Tibial nerve (tissue), 4 donors: Measurements from ENCODE around the gene ESX1. TPM values are rescaled to one million over a fixed set of nuclear protein-coding genes. Genes with fewer than 3 reads are reported as not detected.

Experiments used
- DNase-seq, 2 donors: peaks; one replicate each; pipeline ENCODE4 v3.0.0-alpha.2; 2019; ENCODE audit warnings: low spot score in 2 of 2
- H3K27ac ChIP-seq, 4 donors: fragments of 200-600 bp; sonication (generic) in 3 of 4; one replicate each; pipeline ENCODE4 v1.5.1; 2017 to 2019; ENCODE audit warnings: mild to moderate bottlenecking in 1 of 4
- H3K27me3 ChIP-seq, 2 donors: fragments of 200-600 bp; sonication (generic) in 1 of 2; one replicate each; pipeline versions ENCODE4 v1.5.1 to v1.6.0; 2017 to 2019
- H3K36me3 ChIP-seq, 3 donors: fragments of 200-600 bp; sonication (generic); one replicate each; pipeline ENCODE4 v1.5.1; 2018 to 2019
- H3K4me1 ChIP-seq, 4 donors: fragments of 200-600 bp; sonication (generic) in 3 of 4; one replicate each; pipeline ENCODE4 v1.5.1; 2017 to 2019
- H3K4me3 ChIP-seq, 4 donors: fragments of 200-600 bp; sonication (generic) in 3 of 4; one replicate each; pipeline ENCODE4 v1.5.1; 2017 to 2019; ENCODE audit warnings: mild to moderate bottlenecking in 1 of 4, moderate library complexity in 1 of 4
- H3K9me3 ChIP-seq, 4 donors: fragments of 200-600 bp; sonication (generic) in 3 of 4; one replicate each; pipeline ENCODE4 v1.5.1; 2017 to 2019
- EP300 ChIP-seq, 2 donors: sonication (generic); formaldehyde crosslinking; IDR thresholded peaks; one replicate each; pipeline ENCODE4 v1.6.1; 2017; ENCODE audit warnings: antibody characterized with exemption in 2 of 2, mild to moderate bottlenecking in 1 of 2
- POLR2A ChIP-seq, 2 donors: fragments of 450-650 bp; IDR thresholded peaks; one replicate each; pipeline ENCODE4 v1.6.1; 2017; ENCODE audit warnings: antibody characterized with exemption in 2 of 2, mild to moderate bottlenecking in 2 of 2, moderate library complexity in 2 of 2
- WGBS, 2 donors: methylation state at CpG; one replicate each; pipeline ENCODE4 v1.1.5; 2018; 5-methylcytosine and 5-hydroxymethylcytosine counted together
- total RNA-seq, 4 donors: library from RNA; depleted of rRNA; stranded (reverse); fragments of >200 nt; gene quantifications; one replicate each; pipeline ENCODE4 v1.1.0, GENCODE V29; 2016
- TF ChIP-seq, protein P1 (sequence below), 5 experiments: fragments of 200-600 bp in 3 of 5; fragments of 450-650 bp in 2 of 5; sonication (generic) in 3 of 5; IDR thresholded peaks; one replicate each; pipeline ENCODE4 v1.5.1; 2016 to 2019; ENCODE audit warnings: antibody characterized with exemption in 5 of 5, mild to moderate bottlenecking in 3 of 5, moderate library complexity in 2 of 5

The ESX1 gene
- not detected for total RNA-seq

DNA sequence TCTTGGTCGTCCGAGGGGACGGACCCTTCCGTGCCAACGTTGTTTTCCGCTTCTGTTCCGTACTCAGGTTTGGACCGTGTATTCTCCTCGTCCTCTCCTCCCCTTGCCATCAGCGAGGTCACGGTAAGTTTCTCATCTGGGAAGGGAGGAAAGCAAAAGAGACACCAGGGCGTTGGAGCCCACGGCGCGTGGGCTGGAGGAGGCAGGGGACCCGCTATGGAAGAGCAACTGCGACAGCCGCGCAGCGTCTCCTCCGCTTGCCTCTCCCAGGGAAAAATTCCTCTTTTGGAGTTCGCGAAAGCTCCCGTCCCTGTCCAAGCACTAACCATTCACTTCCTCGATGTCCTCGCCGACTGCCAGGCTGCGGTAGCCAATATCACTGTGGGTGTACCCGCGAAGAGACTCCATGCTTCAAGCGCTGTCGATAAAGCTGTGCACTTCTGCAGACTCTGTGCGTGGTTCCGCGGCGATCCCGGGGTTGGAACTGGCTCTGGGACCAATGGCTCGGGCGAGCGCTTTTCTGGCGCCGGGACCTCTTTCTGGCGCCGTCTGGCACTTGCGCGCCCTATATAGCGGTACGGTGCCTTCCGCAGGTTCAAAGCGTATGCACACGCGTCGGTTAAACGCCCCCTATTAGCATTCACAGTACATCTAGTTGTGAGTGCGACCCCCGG is at the start of gene ESX1:
TSS of gene ESX1 (minus strand) at position 492 of the 674 bp plus-strand sequence. CDS start at position 408, 84 bp downstream.
- no peak for DNase-seq
- H3K36me3 ChIP-seq = no peaks in the 10 kb centered on the region
- no peaks in the 10 kb centered on the region for H3K9me3 ChIP-seq
- TF ChIP-seq EP300 (IDR thresholded peaks at IDR 0.05) = no peak
- TF ChIP-seq, protein P1, sequence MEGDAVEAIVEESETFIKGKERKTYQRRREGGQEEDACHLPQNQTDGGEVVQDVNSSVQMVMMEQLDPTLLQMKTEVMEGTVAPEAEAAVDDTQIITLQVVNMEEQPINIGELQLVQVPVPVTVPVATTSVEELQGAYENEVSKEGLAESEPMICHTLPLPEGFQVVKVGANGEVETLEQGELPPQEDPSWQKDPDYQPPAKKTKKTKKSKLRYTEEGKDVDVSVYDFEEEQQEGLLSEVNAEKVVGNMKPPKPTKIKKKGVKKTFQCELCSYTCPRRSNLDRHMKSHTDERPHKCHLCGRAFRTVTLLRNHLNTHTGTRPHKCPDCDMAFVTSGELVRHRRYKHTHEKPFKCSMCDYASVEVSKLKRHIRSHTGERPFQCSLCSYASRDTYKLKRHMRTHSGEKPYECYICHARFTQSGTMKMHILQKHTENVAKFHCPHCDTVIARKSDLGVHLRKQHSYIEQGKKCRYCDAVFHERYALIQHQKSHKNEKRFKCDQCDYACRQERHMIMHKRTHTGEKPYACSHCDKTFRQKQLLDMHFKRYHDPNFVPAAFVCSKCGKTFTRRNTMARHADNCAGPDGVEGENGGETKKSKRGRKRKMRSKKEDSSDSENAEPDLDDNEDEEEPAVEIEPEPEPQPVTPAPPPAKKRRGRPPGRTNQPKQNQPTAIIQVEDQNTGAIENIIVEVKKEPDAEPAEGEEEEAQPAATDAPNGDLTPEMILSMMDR (IDR thresholded peaks at IDR 0.05) = no peak
- TF ChIP-seq POLR2A (IDR thresholded peaks at IDR 0.05) = no peak
- peak within 1 kb of the TSS in 1 of 4 donors; percentile 31 for H3K4me3 ChIP-seq
- H3K27me3 ChIP-seq = peaks cover 0 to 54% of the 10 kb centered on the region in 2 donors
- peaks cover 0 to 19% (median 0%) of the 10 kb centered on the region in 4 donors for H3K4me1 ChIP-seq
- H3K27ac ChIP-seq = no peak within 1 kb of the TSS
- WGBS, 2 donors = 0 to 43% methylated on average over 15 to 56 of the region's 56 CpGs

DNA sequence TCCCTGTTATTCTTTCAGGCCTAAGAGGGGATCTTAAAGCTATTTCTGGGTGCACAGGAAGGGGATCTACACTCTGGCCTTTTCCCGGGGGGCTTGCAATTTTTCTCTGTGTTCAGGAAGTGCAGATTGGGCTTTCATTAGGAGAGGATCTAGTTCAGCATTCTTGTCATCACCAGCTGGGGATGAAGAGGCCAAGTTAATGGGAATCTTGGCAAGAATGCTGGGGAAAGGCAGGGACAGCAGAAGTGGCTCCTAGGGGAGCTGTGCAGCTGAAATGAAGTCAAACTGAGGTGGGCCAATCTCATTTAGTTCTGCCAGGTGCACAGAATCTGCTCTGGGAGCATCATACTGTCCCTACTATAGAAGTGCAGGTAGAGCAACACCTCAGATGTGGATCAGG is 40.9 kb upstream of the ESX1 start:
- H3K9me3 ChIP-seq = no peaks in the 10 kb centered on the region
- H3K27me3 ChIP-seq = peaks cover 0 to 11% of the 10 kb centered on the region in 2 donors
- no peak overlapping the region for H3K27ac ChIP-seq
- no peak for DNase-seq
- TF ChIP-seq, protein P1 (IDR thresholded peaks at IDR 0.05) = no peak
- TF ChIP-seq POLR2A (IDR thresholded peaks at IDR 0.05) = no peak
- TF ChIP-seq EP300 (IDR thresholded peaks at IDR 0.05) = no peak
- H3K4me1 ChIP-seq = no peaks in the 10 kb centered on the region
- WGBS, 2 donors = 63 to 69% methylated on average over 1 of the region's 1 CpG
- H3K4me3 ChIP-seq = no peak overlapping the region
- no peaks in the 10 kb centered on the region for H3K36me3 ChIP-seq

DNA sequence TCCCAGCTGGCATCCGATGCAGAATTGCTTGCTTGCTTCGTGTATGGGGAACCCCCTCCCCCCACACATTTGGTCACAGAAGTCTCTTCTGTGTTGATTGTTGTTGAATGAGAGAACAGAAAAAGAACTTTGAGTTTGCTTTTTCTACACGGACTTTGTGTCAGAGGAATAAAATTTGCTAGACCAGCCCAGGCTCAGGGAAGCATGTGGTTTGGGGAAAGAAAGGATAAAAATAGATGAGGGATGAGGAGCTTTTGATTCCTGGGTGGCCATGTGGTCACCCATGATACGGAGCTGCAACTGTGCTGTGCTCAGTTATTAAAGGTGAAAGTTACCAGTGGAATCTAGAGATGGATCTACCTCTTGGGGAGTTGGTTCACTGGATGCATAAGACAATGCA is 34.2 kb upstream of the ESX1 start:
- TF ChIP-seq POLR2A (IDR thresholded peaks at IDR 0.05) (no peak), EP300 (IDR thresholded peaks at IDR 0.05) (no peak)
- TF ChIP-seq, protein P1 (IDR thresholded peaks at IDR 0.05) = no peak
- DNase-seq = no peak
- 30 to 48% methylated on average over 4 of the region's 4 CpGs for WGBS, 2 donors
- Histone ChIP-seq H3K9me3 (no peaks in the 10 kb centered on the region), H3K4me1 (no peaks in the 10 kb centered on the region), H3K36me3 (no peaks in the 10 kb centered on the region), H3K27me3 (peaks cover 0 to 18% of the 10 kb centered on the region in 2 donors), H3K27ac (no peak overlapping the region), H3K4me3 (no peak overlapping the region)

DNA sequence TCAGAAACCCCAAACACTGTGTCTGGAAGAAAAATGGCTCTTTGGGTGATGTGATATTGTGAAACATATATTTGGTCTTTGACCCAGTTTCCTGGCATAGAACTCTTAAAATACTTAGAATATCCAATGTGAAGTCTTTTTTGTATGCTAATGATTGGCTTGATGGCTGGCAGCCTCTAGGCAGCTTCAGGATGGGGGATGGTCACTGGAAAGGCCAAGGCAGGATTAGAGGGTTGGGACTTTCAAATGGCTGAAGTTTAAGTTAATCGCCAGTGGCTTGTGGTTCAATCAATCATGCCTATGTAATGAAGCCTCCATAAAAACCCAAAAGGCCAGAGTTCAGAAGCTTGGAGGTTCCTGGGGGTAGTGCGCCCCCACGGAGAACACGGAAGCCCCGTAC is 33.5 kb upstream of the ESX1 start:
- WGBS, 2 donors = 59 to 64% methylated on average over 4 to 5 of the region's 5 CpGs
- H3K36me3 ChIP-seq = no peaks in the 10 kb centered on the region
- H3K9me3 ChIP-seq = no peaks in the 10 kb centered on the region
- no peak overlapping the region for H3K4me3 ChIP-seq
- TF ChIP-seq, protein P1 (IDR thresholded peaks at IDR 0.05) = no peak
- TF ChIP-seq EP300 (IDR thresholded peaks at IDR 0.05) (no peak), POLR2A (IDR thresholded peaks at IDR 0.05) (no peak)
- peaks cover 0 to 18% of the 10 kb centered on the region in 2 donors for H3K27me3 ChIP-seq
- no peaks in the 10 kb centered on the region for H3K4me1 ChIP-seq
- DNase-seq = no peak
- H3K27ac ChIP-seq = no peak overlapping the region

DNA sequence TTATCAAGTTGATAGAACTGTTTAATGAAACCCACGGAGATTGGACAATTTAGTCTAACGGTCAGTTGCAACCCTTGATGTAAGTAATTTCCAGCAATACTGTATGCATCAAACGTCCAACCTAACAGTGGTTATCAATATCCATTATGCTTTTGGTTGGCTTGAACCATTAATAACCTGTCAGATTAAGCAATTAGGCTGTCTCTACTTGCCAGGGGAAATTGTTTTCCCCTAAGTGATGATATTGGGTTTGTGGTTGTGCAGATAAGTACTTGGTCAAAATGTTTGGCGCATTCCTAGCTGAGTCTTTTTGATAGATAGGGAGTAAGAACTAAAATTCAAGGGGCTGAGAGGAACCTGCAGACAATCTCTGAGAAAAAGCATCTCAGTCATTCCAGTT is 30.5 kb upstream of the ESX1 start:
- TF ChIP-seq POLR2A (IDR thresholded peaks at IDR 0.05) = no peak
- no peak for DNase-seq
- Histone ChIP-seq H3K27me3 (peaks cover 0 to 27% of the 10 kb centered on the region in 2 donors), H3K4me3 (no peak overlapping the region), H3K27ac (no peak overlapping the region), H3K9me3 (no peaks in the 10 kb centered on the region), H3K36me3 (no peaks in the 10 kb centered on the region), H3K4me1 (no peaks in the 10 kb centered on the region)
- 84 to 87% methylated on average over 4 of the region's 4 CpGs for WGBS, 2 donors
